GM12874 (cell line): ENCODE results near the gene SP4.

Experiments used
- TF ChIP-seq, protein P1 (sequence below): IDR thresholded peaks from 2 replicates; pipeline ENCODE4 v1.5.1; 2011; ENCODE audit warnings: low read depth, mild to moderate bottlenecking, control low read depth, low read length, moderate library complexity; ENCODE audit not compliant: insufficient read depth

SP4 gene

DNA sequence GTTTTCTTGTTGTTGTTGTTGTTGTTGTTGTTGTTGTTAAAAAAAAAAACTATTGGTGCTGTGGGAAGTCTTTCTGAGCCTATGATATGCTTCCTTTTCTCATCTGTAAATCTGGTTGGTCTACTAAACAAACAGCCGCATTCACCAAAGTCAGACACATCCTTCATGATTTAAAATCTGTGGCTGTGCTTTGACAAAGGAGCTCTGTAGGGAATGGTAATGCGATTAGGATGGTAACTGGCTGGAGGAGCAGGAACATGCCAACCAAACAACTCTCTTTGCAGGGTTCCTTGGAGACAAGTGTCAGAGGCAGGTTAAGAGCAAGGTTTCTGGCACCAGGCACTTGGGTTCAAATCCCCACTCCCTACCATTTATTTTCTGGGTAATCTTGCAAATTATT is 14.9 kb upstream of the SP4 start:
- TF ChIP-seq, protein P1, sequence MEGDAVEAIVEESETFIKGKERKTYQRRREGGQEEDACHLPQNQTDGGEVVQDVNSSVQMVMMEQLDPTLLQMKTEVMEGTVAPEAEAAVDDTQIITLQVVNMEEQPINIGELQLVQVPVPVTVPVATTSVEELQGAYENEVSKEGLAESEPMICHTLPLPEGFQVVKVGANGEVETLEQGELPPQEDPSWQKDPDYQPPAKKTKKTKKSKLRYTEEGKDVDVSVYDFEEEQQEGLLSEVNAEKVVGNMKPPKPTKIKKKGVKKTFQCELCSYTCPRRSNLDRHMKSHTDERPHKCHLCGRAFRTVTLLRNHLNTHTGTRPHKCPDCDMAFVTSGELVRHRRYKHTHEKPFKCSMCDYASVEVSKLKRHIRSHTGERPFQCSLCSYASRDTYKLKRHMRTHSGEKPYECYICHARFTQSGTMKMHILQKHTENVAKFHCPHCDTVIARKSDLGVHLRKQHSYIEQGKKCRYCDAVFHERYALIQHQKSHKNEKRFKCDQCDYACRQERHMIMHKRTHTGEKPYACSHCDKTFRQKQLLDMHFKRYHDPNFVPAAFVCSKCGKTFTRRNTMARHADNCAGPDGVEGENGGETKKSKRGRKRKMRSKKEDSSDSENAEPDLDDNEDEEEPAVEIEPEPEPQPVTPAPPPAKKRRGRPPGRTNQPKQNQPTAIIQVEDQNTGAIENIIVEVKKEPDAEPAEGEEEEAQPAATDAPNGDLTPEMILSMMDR = no peak

DNA sequence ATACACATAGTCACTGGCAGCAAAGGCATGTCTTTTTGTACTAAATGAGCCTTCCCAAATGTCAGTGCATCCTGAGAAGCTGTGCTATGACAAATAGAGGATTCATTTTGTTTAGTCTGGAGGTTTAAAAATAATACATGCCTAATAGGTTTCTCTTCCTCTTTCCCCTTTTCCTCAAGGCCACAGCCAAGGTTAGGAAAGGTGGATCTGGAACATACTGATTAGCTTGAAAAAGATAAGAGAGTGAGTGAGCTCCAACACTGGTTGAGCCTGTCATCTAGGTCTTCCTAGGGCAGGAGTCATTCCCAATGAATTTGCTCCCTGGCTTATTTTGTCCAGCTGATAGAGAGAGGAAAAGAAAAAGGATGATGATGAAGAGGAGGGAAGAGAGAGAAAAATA is 14.4 kb upstream of the SP4 start:
- TF ChIP-seq, protein P1 = no peak

DNA sequence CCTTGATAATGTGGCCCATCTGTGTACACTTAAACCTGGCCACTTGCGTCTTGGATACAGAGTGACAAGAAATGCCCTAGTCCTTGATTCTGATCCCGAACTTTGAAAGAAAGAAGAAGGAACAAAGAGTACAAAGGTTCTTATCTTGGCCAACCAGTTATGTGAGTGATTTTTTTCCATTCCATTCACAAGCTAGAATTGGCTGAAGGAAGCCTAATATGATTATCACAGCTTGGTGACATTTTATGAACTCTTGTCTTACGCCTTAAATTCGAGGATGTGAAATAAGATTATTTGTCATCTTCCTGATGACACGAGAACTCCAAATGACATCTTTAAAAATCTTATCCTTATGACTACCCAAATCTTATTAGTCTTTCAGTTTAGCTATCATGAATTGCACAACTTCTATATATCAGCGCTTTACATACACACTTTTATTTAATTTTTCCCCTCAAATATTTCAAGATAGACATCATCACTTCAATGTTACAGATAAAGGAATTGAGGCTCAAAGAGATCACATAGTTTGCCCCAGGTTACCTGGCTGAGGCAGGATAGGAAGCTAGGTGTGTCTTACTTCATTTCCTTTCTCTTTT is 13.0 kb upstream of the SP4 start:
- TF ChIP-seq, protein P1 = no peak

DNA sequence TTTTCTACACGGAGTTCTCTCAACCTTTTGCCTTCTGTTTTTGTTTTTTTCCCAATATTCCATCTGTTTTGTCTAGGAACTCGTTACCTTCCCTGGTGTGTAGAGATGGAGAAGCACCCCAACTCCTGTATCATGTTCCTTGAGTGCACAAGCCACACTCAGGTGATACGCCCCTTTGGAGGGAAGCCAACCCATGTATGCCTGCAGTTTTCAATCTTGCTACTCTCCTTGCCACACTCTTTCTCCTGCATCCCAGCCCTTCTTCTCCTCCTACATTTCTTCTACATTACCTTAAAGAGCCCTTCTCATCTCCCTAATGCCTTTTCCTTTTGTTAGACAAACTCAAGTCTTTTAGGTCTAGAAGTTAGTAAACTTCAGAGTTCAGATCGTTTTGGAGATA is 10.2 kb upstream of the SP4 start:
- TF ChIP-seq, protein P1 = no peak

DNA sequence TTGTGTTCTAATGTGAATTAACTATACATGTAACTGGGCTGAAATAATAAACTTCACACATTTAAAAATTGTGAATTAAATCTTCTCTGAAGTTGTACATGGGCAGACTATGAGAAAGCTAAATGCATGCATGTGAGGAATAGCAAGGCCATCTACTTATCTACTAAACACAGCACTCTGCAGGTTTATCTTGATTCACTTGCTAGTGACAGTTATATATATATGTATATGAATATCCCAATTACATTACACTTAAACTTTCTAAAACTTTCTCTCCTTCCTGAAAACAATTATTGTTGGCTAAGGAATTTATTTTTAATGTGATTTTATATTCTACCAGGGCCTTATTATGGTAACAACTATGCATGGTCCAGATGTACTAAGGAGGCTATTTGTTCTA is 5.1 kb upstream of the SP4 start:
- TF ChIP-seq, protein P1 = no peak

DNA sequence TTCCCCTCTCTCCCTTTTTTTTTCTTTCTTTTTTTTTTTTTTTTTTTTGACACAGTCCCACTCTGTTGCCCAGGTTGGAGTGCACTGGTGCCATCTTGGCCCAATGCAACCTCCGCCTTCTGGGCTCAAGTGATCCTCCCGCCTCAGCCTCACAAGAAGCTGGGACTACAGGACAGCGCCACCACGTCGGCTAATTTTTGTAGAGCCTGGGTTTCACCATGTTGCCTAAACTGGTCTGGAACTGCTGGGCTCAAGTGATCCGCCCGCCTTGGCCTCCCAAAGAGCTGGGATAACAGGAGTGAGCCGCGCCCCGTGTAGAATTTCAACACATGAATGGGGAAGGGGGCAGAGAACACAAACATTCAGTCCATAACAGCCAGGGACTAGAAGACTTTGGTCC is 2.6 kb upstream of the SP4 start:
- TF ChIP-seq, protein P1 = no peak

DNA sequence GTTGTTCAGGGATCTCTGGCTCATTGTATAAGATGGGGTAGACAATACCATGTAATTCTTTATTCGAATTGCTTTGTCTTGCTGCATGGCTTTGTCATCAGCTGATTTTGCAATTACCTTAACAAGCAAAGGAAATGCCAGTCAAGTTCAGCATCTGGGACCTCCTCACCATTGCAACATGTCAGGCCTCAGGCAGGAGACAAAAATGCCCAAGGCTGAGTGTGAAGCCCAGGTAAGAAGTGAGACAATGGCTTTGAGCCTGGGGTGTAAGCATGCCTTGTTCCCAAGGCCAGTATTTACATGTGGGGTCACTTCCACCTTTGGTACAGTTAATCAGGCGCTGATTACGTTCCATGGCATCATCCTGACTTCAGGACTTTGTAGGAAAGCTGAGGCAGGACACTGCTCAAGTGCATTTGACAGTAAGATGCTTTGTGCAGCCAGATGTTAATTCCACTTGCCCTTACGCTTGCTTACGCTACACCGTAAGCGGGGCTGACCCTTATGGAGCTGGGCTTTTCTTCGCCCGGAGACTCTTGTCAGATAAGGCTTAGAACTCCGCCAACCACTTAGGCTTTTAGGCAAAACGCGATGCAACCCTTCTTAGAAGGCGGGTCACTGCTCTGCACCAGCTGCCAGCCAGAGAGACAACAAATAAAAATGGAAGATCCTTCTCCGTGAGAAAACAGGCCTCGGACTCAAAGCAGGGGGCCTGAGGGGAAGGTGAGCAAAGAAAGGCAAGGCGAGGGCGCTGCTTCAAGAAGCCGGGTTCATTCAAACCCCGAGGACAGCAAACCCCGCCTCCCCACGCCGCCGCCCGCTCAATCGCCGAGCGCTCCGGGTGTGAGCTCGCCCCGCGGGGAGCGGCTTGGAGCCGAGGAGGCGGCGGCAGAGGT is 1.3 kb upstream of the SP4 start:
- TF ChIP-seq, protein P1 = no peak
